Upper lobe of left lung (tissue), 6 donors: Measurements from ENCODE around the gene TMPRSS9. TPM values are rescaled to one million over a fixed set of nuclear protein-coding genes. Genes with fewer than 3 reads are reported as not detected.

Experiments
- ATAC-seq, 2 donors: fragments of 200-7000 bp; cut with Tn5 transposase; one replicate each; pipeline ENCODE4 v1.9.1; 2022; ENCODE audit warnings: mild to moderate bottlenecking in 2 of 2, moderate library complexity in 2 of 2; ENCODE audit not compliant: low FRiP score in 2 of 2
- DNase-seq, 2 donors: peaks; one replicate each; pipeline ENCODE4 v3.0.0-alpha.2; 2019 to 2020
- H3K27ac ChIP-seq, 4 donors: fragments of 200-600 bp; sonication (generic); one replicate each; pipeline ENCODE4 v1.5.1; 2016 to 2019
- H3K27me3 ChIP-seq, 4 donors: fragments of 200-600 bp; sonication (generic); one replicate each; pipeline ENCODE4 v1.5.1; 2017 to 2019
- H3K36me3 ChIP-seq, 4 donors: fragments of 200-600 bp; sonication (generic); one replicate each; pipeline ENCODE4 v1.5.1; 2016 to 2019
- H3K4me1 ChIP-seq, 4 donors: fragments of 200-600 bp; sonication (generic); one replicate each; pipeline ENCODE4 v1.5.1; 2018 to 2019
- H3K4me3 ChIP-seq, 4 donors: fragments of 200-600 bp; sonication (generic); one replicate each; pipeline ENCODE4 v1.5.1; 2017 to 2019; ENCODE audit warnings: mild to moderate bottlenecking in 2 of 4, moderate library complexity in 1 of 4
- H3K9me3 ChIP-seq, 4 donors: fragments of 200-600 bp; sonication (generic); one replicate each; pipeline ENCODE4 v1.5.1; 2018 to 2019
- CTCF ChIP-seq, 6 experiments: fragments of 450-650 bp in 4 of 6; fragments of 200-600 bp in 2 of 6; sonication (generic) in 2 of 6; IDR thresholded peaks; one replicate each; pipeline ENCODE4 v1.5.1; 2016 to 2019; ENCODE audit warnings: antibody characterized with exemption in 6 of 6
- EP300 ChIP-seq, 4 donors: sonication (generic); formaldehyde crosslinking; IDR thresholded peaks; one replicate each; pipeline ENCODE4 v1.5.1; 2017; ENCODE audit warnings: antibody characterized with exemption in 4 of 4, control low read depth in 2 of 4
- POLR2A ChIP-seq, 4 donors: fragments of 450-650 bp; IDR thresholded peaks; one replicate each; pipeline ENCODE4 v1.5.1; 2016 to 2017; ENCODE audit warnings: antibody characterized with exemption in 4 of 4, mild to moderate bottlenecking in 2 of 4
- POLR2AphosphoS5 ChIP-seq, 2 donors: sonication (generic); formaldehyde crosslinking; IDR thresholded peaks; one replicate each; pipeline ENCODE4 v1.5.1; 2017; ENCODE audit warnings: antibody characterized with exemption in 2 of 2
- WGBS, 2 donors: methylation state at CpG; one replicate each; pipeline ENCODE4 v1.1.5; 2017 to 2018; 5-methylcytosine and 5-hydroxymethylcytosine counted together
- total RNA-seq, 6 donors: library from RNA; depleted of rRNA in 4 of 6; stranded (reverse); fragments of >200 nt in 4 of 6; gene quantifications; one replicate each; pipeline versions ENCODE4 v1.1.0 to v1.2.1, GENCODE V29; 2016 to 2021
- donor health status: DM: no; HTN: no; CAD: no; lungs with moderate emphysema.
- donor health status: DM: no; HTN: yes; CAD: no; lungs with severe emphysema.

Gene TMPRSS9
- total RNA-seq, 6 donors from 2014 or later: 0.14 to 0.55 (median 0.26) TPM; not detected in 2

- Histone ChIP-seq H3K27me3 (no peaks in the 10 kb centered on the region), H3K9me3 (no peaks in the 10 kb centered on the region), H3K36me3 (peaks cover 0 to 20% (median 9%) of the 10 kb centered on the region in 4 donors), H3K4me1 (peaks cover 34 to 82% (median 39%) of the 10 kb centered on the region in 4 donors), H3K4me3 (peak overlapping the region; percentile 60 to 99 (median 94)), H3K27ac (peak overlapping the region; percentile 66 to 87 (median 72))
- no peak for DNase-seq
- ATAC-seq: no peak
- 3 to 9% methylated on average over 5 to 16 of the region's 16 CpGs for WGBS, 2 donors
- TF ChIP-seq CTCF (IDR thresholded peaks at IDR 0.05) (no peak), POLR2AphosphoS5 (IDR thresholded peaks at IDR 0.05) (no peak), EP300 (IDR thresholded peaks at IDR 0.05) (no peak), POLR2A (IDR thresholded peaks at IDR 0.05) (no peak)
Measured at GRCh38 chr19:2329149-2329478, 31.0 kb upstream of the TMPRSS9 start.

DNA sequence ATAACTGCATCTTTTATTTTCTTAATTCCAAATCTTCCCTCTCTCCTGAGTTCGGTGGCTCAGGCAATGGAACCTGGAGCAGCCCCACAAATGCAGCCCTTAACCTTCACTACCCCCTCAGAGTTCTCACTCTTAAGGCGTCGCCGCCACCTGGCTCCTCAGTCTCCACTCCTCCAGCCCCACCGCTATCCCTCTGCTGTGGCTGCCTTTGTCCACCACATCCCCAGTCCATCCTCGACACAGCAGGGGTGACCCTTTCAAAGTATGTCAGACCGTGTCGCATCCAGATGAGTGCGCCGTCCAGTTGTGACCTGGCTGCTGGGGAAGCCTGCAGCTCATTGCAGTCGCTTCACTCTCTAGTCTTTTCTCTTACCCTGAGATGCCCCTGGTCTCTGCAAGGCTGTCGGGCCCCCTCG, 30.6 kb upstream of the TMPRSS9 start:
- ATAC-seq: no peak
- H3K27ac ChIP-seq: no peak overlapping the region
- H3K36me3 ChIP-seq: peaks cover 0 to 16% (median 7%) of the 10 kb centered on the region in 4 donors
- WGBS, 2 donors: 61 to 67% methylated on average over 13 of the region's 13 CpGs
- H3K4me1 ChIP-seq: peaks cover 34 to 83% (median 39%) of the 10 kb centered on the region in 4 donors
- no peaks in the 10 kb centered on the region for H3K9me3 ChIP-seq
- peak overlapping the region; percentile 60 to 99 (median 94) for H3K4me3 ChIP-seq
- peak in 1 of 2 donors; percentile 6 for DNase-seq
- no peaks in the 10 kb centered on the region for H3K27me3 ChIP-seq
- no peak for TF ChIP-seq CTCF (IDR thresholded peaks at IDR 0.05)
- TF ChIP-seq POLR2A (IDR thresholded peaks at IDR 0.05): no peak
- no peak for TF ChIP-seq EP300 (IDR thresholded peaks at IDR 0.05)
- no peak for TF ChIP-seq POLR2AphosphoS5 (IDR thresholded peaks at IDR 0.05)

DNA sequence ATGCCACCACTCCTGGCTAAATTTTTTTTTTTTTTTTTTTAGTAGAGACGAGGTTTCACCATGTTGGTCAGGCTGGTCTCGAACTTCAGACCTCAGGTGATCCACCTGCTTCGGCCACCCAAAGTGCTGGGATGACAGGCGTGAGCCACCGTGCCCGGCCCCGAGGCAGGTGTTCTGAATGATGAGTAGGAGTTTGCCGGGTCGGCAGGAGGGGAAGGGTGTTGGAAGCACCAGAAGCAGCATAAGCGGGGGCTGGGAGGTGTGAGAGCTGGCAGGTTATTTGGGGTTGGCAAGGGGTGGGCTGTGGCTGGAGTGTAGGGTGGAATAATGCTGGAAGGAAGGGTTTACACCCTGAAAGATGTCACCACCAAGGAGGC, 29.8 kb upstream of the TMPRSS9 start:
- Histone ChIP-seq H3K4me1 (peaks cover 34 to 83% (median 39%) of the 10 kb centered on the region in 4 donors), H3K36me3 (peaks cover 0 to 8% (median 3%) of the 10 kb centered on the region in 4 donors), H3K27me3 (no peaks in the 10 kb centered on the region), H3K27ac (no peak overlapping the region), H3K9me3 (no peaks in the 10 kb centered on the region), H3K4me3 (no peak overlapping the region)
- WGBS, 2 donors: 78 to 81% methylated on average over 10 of the region's 10 CpGs
- TF ChIP-seq EP300 (IDR thresholded peaks at IDR 0.05) (no peak), CTCF (IDR thresholded peaks at IDR 0.05) (no peak), POLR2A (IDR thresholded peaks at IDR 0.05) (no peak), POLR2AphosphoS5 (IDR thresholded peaks at IDR 0.05) (no peak)
- ATAC-seq: no peak
- peak in 1 of 2 donors; percentile 59 for DNase-seq

DNA sequence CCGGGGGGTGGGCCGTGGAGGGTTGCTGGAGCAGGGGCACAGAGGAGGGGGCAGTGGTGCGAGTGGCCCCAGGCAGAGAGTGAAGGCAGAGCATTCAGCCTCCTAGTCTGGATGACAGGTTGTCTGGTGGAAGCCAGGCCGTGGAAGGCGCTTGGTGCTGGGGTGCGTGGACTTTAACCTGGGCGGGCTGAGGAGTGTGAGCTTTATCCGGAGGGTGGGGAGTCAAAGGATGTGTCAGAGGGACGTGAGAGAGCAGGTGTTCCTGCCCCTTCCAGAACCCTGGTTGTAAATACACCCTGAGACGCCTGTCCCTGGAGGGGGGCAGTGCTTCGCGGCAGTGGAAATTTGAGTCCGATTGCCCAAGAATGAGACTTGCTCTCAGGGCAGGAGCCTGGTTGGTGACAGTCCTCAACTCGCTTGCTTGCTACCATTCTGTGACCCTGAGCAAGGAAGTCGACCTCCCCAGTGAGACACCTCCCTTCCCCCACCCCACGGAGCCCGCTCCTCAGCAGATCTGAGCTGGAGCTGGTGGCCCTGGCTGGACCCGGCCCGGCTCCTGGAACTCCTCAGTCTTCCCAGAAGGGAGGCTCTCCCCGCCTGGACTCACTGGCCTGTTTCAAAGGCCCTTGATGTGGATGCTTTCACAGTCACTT, 29.3 kb upstream of the TMPRSS9 start:
- Histone ChIP-seq H3K4me3 (no peak overlapping the region), H3K4me1 (peaks cover 34 to 78% (median 39%) of the 10 kb centered on the region in 4 donors), H3K27ac (no peak overlapping the region), H3K27me3 (no peaks in the 10 kb centered on the region), H3K36me3 (peaks cover 0 to 3% (median 1%) of the 10 kb centered on the region in 4 donors), H3K9me3 (no peaks in the 10 kb centered on the region)
- ATAC-seq (no peak), DNase-seq (peak in 1 of 2 donors; percentile 48)
- TF ChIP-seq EP300 (IDR thresholded peaks at IDR 0.05) (no peak), POLR2AphosphoS5 (IDR thresholded peaks at IDR 0.05) (no peak), CTCF (IDR thresholded peaks at IDR 0.05) (no peak), POLR2A (IDR thresholded peaks at IDR 0.05) (no peak)
- 73 to 74% methylated on average over 13 to 20 of the region's 20 CpGs for WGBS, 2 donors
